Measurements from ENCODE around the gene TANK.
"Not testable (repeated sequence)": the region's sequence is repeated elsewhere in the genome, so short reads cannot be mapped to it uniquely, and the experiment has no call there.

The TANK gene

GRCh38 chr2:161280906-161281323 is 120.7 kb downstream of the TANK start:
- not testable (repeated sequence) for DNase-seq

GRCh38 chr2:161281615-161282310 is 121.5 kb downstream of the TANK start:
- not testable (repeated sequence) for DNase-seq

- DNase-seq, result not testable (repeated sequence)
Observed at GRCh38 chr2:161282311-161282644, 122.0 kb downstream of the TANK start.

GRCh38 chr2:161283926-161284325 is 123.7 kb downstream of the TANK start:
- DNase-seq, result no peak
